Panc1 (cell line): Measurements from ENCODE around the gene RILPL1. TPM values are rescaled to one million over a fixed set of nuclear protein-coding genes. Genes with fewer than 3 reads are reported as not detected.

ENCODE experiments used
- ATAC-seq: fragments of 200-7000 bp; cut with Tn5 transposase; 2 replicates; pipeline ENCODE4 v1.9.1; 2020; ENCODE audit warnings: mild to moderate bottlenecking, moderate library complexity
- BruUV-seq: library from RNA; stranded (reverse); fragments of 400-500 nt; replicated peaks from 2 replicates; lab custom pipeline; 2021; lab: Mats Ljungman, UMichigan
- CTCF ChIA-PET: fragments of 300-600 bp; sonication (Branson Sonifier 250); formaldehyde crosslinking; loops from one replicate; lab custom pipeline; 2022; ENCODE audit warnings: antibody characterized with exemption; lab: Charles Lee
- POLR2A ChIA-PET: fragments of 300-600 bp; sonication (Branson Sonifier 250); formaldehyde crosslinking; loops from one replicate; lab custom pipeline; 2022; ENCODE audit warnings: antibody characterized with exemption; lab: Charles Lee
- DNase-seq: peaks from one replicate; pipeline ENCODE4 v3.0.0-alpha.2; 2010; ENCODE audit warnings: low read depth, low spot score
- H3K27ac ChIP-seq: 2 replicates; pipeline ENCODE4 v1.5.1; 2011; ENCODE audit warnings: mild to moderate bottlenecking, low read length, inconsistent platforms
- H3K27me3 ChIP-seq: fragments of 200-500 bp; sonication (Bioruptor generic); 2 replicates; pipeline ENCODE4 v1.6.0; 2014; ENCODE audit warnings: low read length, inconsistent platforms; ENCODE audit not compliant: control insufficient read depth, insufficient read depth
- H3K36me3 ChIP-seq: fragments of 200-500 bp; sonication (Bioruptor generic); 2 replicates; pipeline ENCODE4 v1.5.1; 2014; ENCODE audit warnings: inconsistent platforms, mild to moderate bottlenecking, low read length, moderate library complexity; ENCODE audit not compliant: control insufficient read depth, insufficient read depth
- H3K4me1 ChIP-seq: 2 replicates; pipeline ENCODE4 v1.5.1; 2011; ENCODE audit warnings: inconsistent platforms, mild to moderate bottlenecking, low read length, moderate library complexity; ENCODE audit not compliant: control insufficient read depth, insufficient read depth
- H3K4me3 ChIP-seq, 2 experiments: 2 replicates each; pipeline ENCODE4 v1.5.1; 2011 to 2012; ENCODE audit warnings: low read depth in 2 of 2, low read length in 2 of 2, mild to moderate bottlenecking in 2 of 2, inconsistent platforms in 1 of 2, moderate library complexity in 1 of 2
- H3K9me3 ChIP-seq: fragments of 200-500 bp; sonication (Bioruptor generic); 2 replicates; pipeline ENCODE4 v1.5.1; 2014; ENCODE audit warnings: low read depth, mild to moderate bottlenecking, inconsistent platforms, low read length, moderate library complexity; ENCODE audit not compliant: control insufficient read depth, insufficient read depth
- CTCF ChIP-seq: fragments of 450-650 bp; IDR thresholded peaks from 2 replicates; pipeline ENCODE4 v1.5.1; 2017; ENCODE audit warnings: mild to moderate bottlenecking
- POLR2AphosphoS5 ChIP-seq: IDR thresholded peaks from 2 replicates; pipeline ENCODE4 v1.6.1; 2012; ENCODE audit warnings: mild to moderate bottlenecking, low read depth, low read length, moderate library complexity
- REST ChIP-seq, 2 experiments: IDR thresholded peaks; 2 replicates each; pipeline ENCODE4 v1.6.1; 2011 to 2012; ENCODE audit warnings: low read depth in 2 of 2, control low read depth in 1 of 2, low read length in 1 of 2, mild to moderate bottlenecking in 1 of 2, moderate library complexity in 1 of 2; ENCODE audit not compliant: insufficient read depth in 1 of 2
- SIN3A ChIP-seq: IDR thresholded peaks from 2 replicates; pipeline ENCODE4 v1.6.1; 2012; ENCODE audit warnings: low read depth, mild to moderate bottlenecking, low read length, moderate library complexity, borderline replicate concordance; ENCODE audit not compliant: insufficient read depth
- TCF7L2 ChIP-seq: IDR thresholded peaks from 2 replicates; pipeline ENCODE4 v1.6.1; 2011; ENCODE audit warnings: mild to moderate bottlenecking, low read depth, low read length, inconsistent platforms
- in situ Hi-C: cut with HindIII; loops from 2 replicates; pipeline ENCODE4 v1.10.0; 2016; ENCODE audit warnings: low sequenced_read_pairs, low pct_unique_long_range_greater_than_20kb
- intact Hi-C: fragments of 100-400 bp; cut with micrococcal nuclease; formaldehyde crosslinking; loops from one replicate; pipeline ENCODE4 v1.10.0; 2022; ENCODE audit not compliant: unreplicated experiment
- total RNA-seq: library from RNA; stranded (reverse); gene quantifications from one replicate; pipeline ENCODE4 v1.2.1, GENCODE V29; 2021; ENCODE audit not compliant: unreplicated experiment

Gene RILPL1
- total RNA-seq, 1 experiment from 2014 or later, result 16.2 TPM

- H3K36me3 ChIP-seq, result no peaks in the 10 kb centered on the region
- POLR2A ChIA-PET, result no interaction called here
- CTCF ChIA-PET, result interaction anchor here (0.6 kb wide), 1 partner anchor 1223 kb away, joined by 3 read pairs; no protein-coding TSS in a partner anchor
- H3K4me3 ChIP-seq, result no peak overlapping the region
- H3K4me1 ChIP-seq, result peaks cover 17% of the 10 kb centered on the region
- BruUV-seq, result no TSS peak
- TF ChIP-seq SIN3A, result no peak
- no peak for TF ChIP-seq CTCF
- TF ChIP-seq REST (IDR thresholded peaks at IDR 0.05; ENCODE audit: insufficient read depth in 1 of 2, low read depth in 2 of 2, low read length in 1 of 2), result no peak
- TF ChIP-seq POLR2AphosphoS5, result no peak
- TF ChIP-seq TCF7L2, result no peak
- intact Hi-C loops, result no loop called here
- no peak for DNase-seq
- no peak overlapping the region for H3K27ac ChIP-seq
- H3K9me3 ChIP-seq, result no peaks in the 10 kb centered on the region
- in situ Hi-C loops, result no loop called here
- H3K27me3 ChIP-seq, result no peaks in the 10 kb centered on the region
- ATAC-seq, result no peak
Observed at GRCh38 chr12:123444092-123445026, 89.2 kb downstream of the RILPL1 start.

- no peak overlapping the region for H3K27ac ChIP-seq
- H3K27me3 ChIP-seq, result no peaks in the 10 kb centered on the region
- peaks cover 17% of the 10 kb centered on the region for H3K4me1 ChIP-seq
- no peaks in the 10 kb centered on the region for H3K9me3 ChIP-seq
- no TSS peak for BruUV-seq
- H3K36me3 ChIP-seq, result no peaks in the 10 kb centered on the region
- ChIA-PET CTCF (no interaction called here), POLR2A (no interaction called here)
- no peak for TF ChIP-seq REST (IDR thresholded peaks at IDR 0.05; ENCODE audit: insufficient read depth in 1 of 2, low read depth in 2 of 2, low read length in 1 of 2)
- TF ChIP-seq SIN3A, result no peak
- no peak for TF ChIP-seq CTCF
- no peak for DNase-seq
- intact Hi-C loops, result no loop called here
- in situ Hi-C loops, result no loop called here
- no peak overlapping the region for H3K4me3 ChIP-seq
- no peak for ATAC-seq
Observed at GRCh38 chr12:123442774-123443173, 90.7 kb downstream of the RILPL1 start.
